H9 (cell line): ENCODE data around the gene PTK6. TPM values are rescaled to one million over a fixed set of nuclear protein-coding genes. Genes with fewer than 3 reads are reported as not detected.

Source experiments
- DNase-seq: peaks from one replicate; pipeline ENCODE4 v3.0.0-alpha.2; 2017
- H2AFZ ChIP-seq: one replicate; pipeline ENCODE4 v1.6.1; 2013; ENCODE audit warnings: mild to moderate bottlenecking, low read length, control low read depth, moderate library complexity
- H2AK5ac ChIP-seq: 2 replicates; pipeline ENCODE4 v1.6.1; 2013; ENCODE audit warnings: low read length, control low read depth, mixed read lengths; ENCODE audit not compliant: insufficient read length
- H2BK120ac ChIP-seq: one replicate; pipeline ENCODE4 v1.6.1; 2013; ENCODE audit warnings: low read depth, mild to moderate bottlenecking, low read length, control low read depth, inconsistent platforms; ENCODE audit not compliant: poor library complexity, severe bottlenecking
- H2BK12ac ChIP-seq: 2 replicates; pipeline ENCODE4 v1.6.1; 2013; ENCODE audit warnings: low read length, control low read depth, mixed read lengths, low read depth; ENCODE audit not compliant: insufficient read length
- H2BK15ac ChIP-seq: 2 replicates; pipeline ENCODE4 v1.6.1; 2013; ENCODE audit warnings: low read depth, low read length, control low read depth
- H2BK20ac ChIP-seq: one replicate; pipeline ENCODE4 v1.6.1; 2013; ENCODE audit warnings: low read depth, mild to moderate bottlenecking, low read length, control low read depth, inconsistent platforms; ENCODE audit not compliant: poor library complexity, severe bottlenecking
- H2BK5ac ChIP-seq: 2 replicates; pipeline ENCODE4 v1.6.1; 2013; ENCODE audit warnings: low read length, control low read depth, mixed read lengths; ENCODE audit not compliant: insufficient read length
- H3K14ac ChIP-seq: 2 replicates; pipeline ENCODE4 v1.6.1; 2013; ENCODE audit warnings: low read length, control low read depth; ENCODE audit not compliant: insufficient read depth
- H3K18ac ChIP-seq: 2 replicates; pipeline ENCODE4 v1.6.1; 2013; ENCODE audit warnings: low read depth, mild to moderate bottlenecking, mixed read lengths, low read length, control low read depth; ENCODE audit not compliant: insufficient read length
- H3K23ac ChIP-seq: 2 replicates; pipeline ENCODE4 v1.6.1; 2013; ENCODE audit warnings: low read length, control low read depth, mixed read lengths, low read depth; ENCODE audit not compliant: insufficient read length
- H3K23me2 ChIP-seq: 2 replicates; pipeline ENCODE4 v1.6.1; 2013; ENCODE audit warnings: low read depth, mild to moderate bottlenecking, mixed read lengths, low read length, control low read depth; ENCODE audit not compliant: insufficient read length, poor library complexity, severe bottlenecking
- H3K27ac ChIP-seq: 2 replicates; pipeline ENCODE4 v1.5.1; 2013; ENCODE audit warnings: low read length, control low read depth, mixed read lengths, low read depth; ENCODE audit not compliant: insufficient read length
- H3K27me3 ChIP-seq: 2 replicates; pipeline ENCODE4 v1.6.1; 2013; ENCODE audit warnings: low read length, control low read depth, inconsistent platforms; ENCODE audit not compliant: insufficient read depth
- H3K4ac ChIP-seq: 2 replicates; pipeline ENCODE4 v1.6.1; 2013; ENCODE audit warnings: low read depth, mild to moderate bottlenecking, control low read depth, inconsistent platforms, low read length, moderate library complexity
- H3K4me1 ChIP-seq: 2 replicates; pipeline ENCODE4 v1.6.1; 2013; ENCODE audit warnings: low read length, control low read depth, inconsistent platforms; ENCODE audit not compliant: insufficient read depth
- H3K4me2 ChIP-seq: 2 replicates; pipeline ENCODE4 v1.6.1; 2013; ENCODE audit warnings: low read length, control low read depth, mixed read lengths; ENCODE audit not compliant: insufficient read length, insufficient read depth
- H3K56ac ChIP-seq: 2 replicates; pipeline ENCODE4 v1.6.1; 2013; ENCODE audit warnings: low read depth, mild to moderate bottlenecking, mixed read lengths, low read length, control low read depth; ENCODE audit not compliant: insufficient read length
- H3K79me1 ChIP-seq: 2 replicates; pipeline ENCODE4 v1.6.1; 2013; ENCODE audit warnings: low read depth, mild to moderate bottlenecking, moderate library complexity, low read length, control low read depth, inconsistent platforms; ENCODE audit not compliant: insufficient read depth, poor library complexity, severe bottlenecking
- H3K79me2 ChIP-seq: 2 replicates; pipeline ENCODE4 v1.6.1; 2013; ENCODE audit warnings: low read length, control low read depth, inconsistent platforms; ENCODE audit not compliant: insufficient read depth
- H3K9ac ChIP-seq: 2 replicates; pipeline ENCODE4 v1.6.1; 2013; ENCODE audit warnings: low read length, control low read depth, mixed read lengths; ENCODE audit not compliant: insufficient read length; ENCODE audit errors: extremely low read depth
- H3K9me3 ChIP-seq: one replicate; pipeline ENCODE4 v1.6.1; 2013; ENCODE audit warnings: low read depth, low read length, inconsistent platforms; ENCODE audit not compliant: control insufficient read depth
- H3T11ph ChIP-seq: one replicate; pipeline ENCODE4 v1.6.1; 2013; ENCODE audit warnings: mild to moderate bottlenecking, low read length, control low read depth, inconsistent platforms
- H4K20me1 ChIP-seq: one replicate; pipeline ENCODE4 v1.6.1; 2013; ENCODE audit not compliant: control insufficient read depth, insufficient read length, insufficient read depth
- H4K5ac ChIP-seq: 2 replicates; pipeline ENCODE4 v1.6.1; 2013; ENCODE audit warnings: low read depth, mild to moderate bottlenecking, mixed read lengths, low read length, control low read depth; ENCODE audit not compliant: insufficient read length
- H4K8ac ChIP-seq: replicated peaks from 2 replicates; pipeline ENCODE4 v1.6.1; 2013; ENCODE audit warnings: low read length, control low read depth, mixed read lengths, low read depth; ENCODE audit not compliant: insufficient read length
- H4K91ac ChIP-seq: 2 replicates; pipeline ENCODE4 v1.6.1; 2013; ENCODE audit warnings: low read depth, mild to moderate bottlenecking, moderate library complexity, mixed read lengths, low read length, control low read depth; ENCODE audit not compliant: insufficient read length
- H3K27ac Mint-ChIP-seq, 3 experiments: 2 replicates in 2 of 3; 3 replicates in 1 of 3; pipeline ENCODE4 v1.8.0; 2020 to 2021; ENCODE audit warnings: mixed read lengths in 3 of 3, mild to moderate bottlenecking in 1 of 3, moderate library complexity in 1 of 3
- H3K27me3 Mint-ChIP-seq: 2 replicates; pipeline ENCODE4 v1.8.0; 2021; ENCODE audit warnings: low read depth, mild to moderate bottlenecking, moderate library complexity, mixed read lengths
- H3K36me3 Mint-ChIP-seq, 3 experiments: 2 replicates in 2 of 3; 3 replicates in 1 of 3; pipeline ENCODE4 v1.8.0; 2020 to 2021; ENCODE audit warnings: low read depth in 3 of 3, mixed read lengths in 3 of 3; ENCODE audit not compliant: insufficient read depth in 1 of 3
- H3K4me1 Mint-ChIP-seq, 2 experiments: 2 replicates each; pipeline ENCODE4 v1.8.0; 2020; ENCODE audit warnings: mixed read lengths in 2 of 2
- H3K4me3 Mint-ChIP-seq, 2 experiments: 2 replicates in 1 of 2; 3 replicates in 1 of 2; pipeline ENCODE4 v1.8.0; 2020 to 2021; ENCODE audit warnings: mild to moderate bottlenecking in 2 of 2, mixed read lengths in 2 of 2, moderate library complexity in 1 of 2
- H3K9me3 Mint-ChIP-seq, 2 experiments: 2 replicates in 1 of 2; 3 replicates in 1 of 2; pipeline ENCODE4 v1.8.0; 2020; ENCODE audit warnings: mild to moderate bottlenecking in 2 of 2, mixed read lengths in 2 of 2, moderate library complexity in 1 of 2
- CTCF ChIP-seq: fragments of 200-600 bp; sonication (generic); conservative IDR thresholded peaks from 3 replicates; pipeline ENCODE4 v1.8.0; 2021; ENCODE audit warnings: antibody characterized with exemption, mild to moderate bottlenecking
- WGBS: extraction: QIAGEN DNeasy Blood & Tissue Kit; methylation state at CpG from one replicate; pipeline ENCODE4 v1.1.7; 2013; ENCODE audit warnings: missing lambda C conversion rate, low lambda C conversion rate, mixed read lengths; ENCODE audit not compliant: insufficient read length; ENCODE audit errors: extremely low coverage; 5-methylcytosine and 5-hydroxymethylcytosine counted together
- total RNA-seq: library from RNA; stranded (reverse); gene quantifications from 2 replicates; pipeline ENCODE4 v1.2.1, GENCODE V29; 2021

PTK6 gene
- total RNA-seq, 1 experiment from 2014 or later, result 0.46 TPM

- Histone ChIP-seq H3K9me3 (no peaks in the 10 kb centered on the region), H3K79me2 (no peaks in the 10 kb centered on the region), H3K27ac (no peak overlapping the region), H3K79me1 (no peaks in the 10 kb centered on the region), H2BK5ac (no peak overlapping the region), H3K4me2 (no peak overlapping the region), H3K18ac (no peak overlapping the region), H4K20me1 (no peaks in the 10 kb centered on the region), H2BK20ac (no peak overlapping the region), H3K14ac (no peak overlapping the region), H3K27me3 (no peaks in the 10 kb centered on the region), H4K8ac (no peak overlapping the region), H2AK5ac (no peak overlapping the region), H2BK120ac (no peak overlapping the region), H3K4ac (no peak overlapping the region), H2BK15ac (no peak overlapping the region), H3K9ac (no peak overlapping the region), H3T11ph (no peak overlapping the region), H3K4me1 (no peaks in the 10 kb centered on the region), H3K56ac (no peak overlapping the region), H2AFZ (no peak overlapping the region), H3K23ac (no peak overlapping the region), H4K5ac (no peak overlapping the region), H3K23me2 (no peaks in the 10 kb centered on the region), H4K91ac (no peak overlapping the region), H2BK12ac (no peak overlapping the region)
- no peak for DNase-seq
- no peaks in the 10 kb centered on the region for H3K4me1 Mint-ChIP-seq
- no peak overlapping the region for H3K4me3 Mint-ChIP-seq
- no CpG with 5 or more reads among the region's 22 CpGs for WGBS
- no peaks in the 10 kb centered on the region for H3K9me3 Mint-ChIP-seq
- no peaks in the 10 kb centered on the region for H3K36me3 Mint-ChIP-seq
- H3K27ac Mint-ChIP-seq, result no peak overlapping the region
- TF ChIP-seq CTCF, result no peak
- no peaks in the 10 kb centered on the region for H3K27me3 Mint-ChIP-seq
These were observed 29.9 kb upstream of the PTK6 start for GRCh38 chr20:63567136-63567385.
